Vagina (tissue), 2 donors: Measurements from ENCODE around the gene SULT4A1.

Experiments used
- POLR2A ChIP-seq, 2 donors: fragments of 450-650 bp; IDR thresholded peaks; one replicate each; pipeline ENCODE4 v1.6.1; 2017; ENCODE audit warnings: antibody characterized with exemption in 2 of 2, mild to moderate bottlenecking in 2 of 2, moderate library complexity in 2 of 2
- POLR2AphosphoS5 ChIP-seq, 2 donors: sonication (generic); formaldehyde crosslinking; IDR thresholded peaks; one replicate each; pipeline ENCODE4 v1.9.0; 2017; ENCODE audit warnings: antibody characterized with exemption in 2 of 2, mild to moderate bottlenecking in 2 of 2, low read depth in 1 of 2; ENCODE audit not compliant: insufficient read depth in 1 of 2
- TF ChIP-seq, protein P1 (sequence below), 3 experiments: fragments of 450-650 bp in 2 of 3; fragments of 200-600 bp in 1 of 3; sonication (generic) in 1 of 3; IDR thresholded peaks; one replicate each; pipeline ENCODE4 v1.5.1; 2017 to 2019; ENCODE audit warnings: antibody characterized with exemption in 3 of 3, mild to moderate bottlenecking in 2 of 3, moderate library complexity in 2 of 3

DNA sequence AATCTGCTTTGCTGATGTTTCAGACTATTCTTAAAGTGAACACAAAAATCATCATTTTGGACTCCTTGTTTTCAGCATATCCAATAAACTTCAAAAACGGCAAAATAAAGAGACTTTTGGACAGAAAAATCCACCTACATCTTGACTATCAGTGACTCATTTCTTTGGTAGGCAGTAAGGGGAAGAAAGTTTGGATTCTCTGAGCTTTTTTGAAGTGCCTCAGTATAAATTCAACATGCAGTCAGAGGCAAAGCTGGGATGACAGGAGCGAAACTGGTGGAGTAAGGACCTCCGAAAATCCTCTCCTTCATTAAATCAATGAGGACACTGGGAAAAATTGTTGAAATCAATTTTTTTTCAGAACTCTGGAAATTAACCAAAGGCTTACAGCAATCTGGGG lies 79.9 kb downstream of the SULT4A1 start:
- TF ChIP-seq, protein P1, sequence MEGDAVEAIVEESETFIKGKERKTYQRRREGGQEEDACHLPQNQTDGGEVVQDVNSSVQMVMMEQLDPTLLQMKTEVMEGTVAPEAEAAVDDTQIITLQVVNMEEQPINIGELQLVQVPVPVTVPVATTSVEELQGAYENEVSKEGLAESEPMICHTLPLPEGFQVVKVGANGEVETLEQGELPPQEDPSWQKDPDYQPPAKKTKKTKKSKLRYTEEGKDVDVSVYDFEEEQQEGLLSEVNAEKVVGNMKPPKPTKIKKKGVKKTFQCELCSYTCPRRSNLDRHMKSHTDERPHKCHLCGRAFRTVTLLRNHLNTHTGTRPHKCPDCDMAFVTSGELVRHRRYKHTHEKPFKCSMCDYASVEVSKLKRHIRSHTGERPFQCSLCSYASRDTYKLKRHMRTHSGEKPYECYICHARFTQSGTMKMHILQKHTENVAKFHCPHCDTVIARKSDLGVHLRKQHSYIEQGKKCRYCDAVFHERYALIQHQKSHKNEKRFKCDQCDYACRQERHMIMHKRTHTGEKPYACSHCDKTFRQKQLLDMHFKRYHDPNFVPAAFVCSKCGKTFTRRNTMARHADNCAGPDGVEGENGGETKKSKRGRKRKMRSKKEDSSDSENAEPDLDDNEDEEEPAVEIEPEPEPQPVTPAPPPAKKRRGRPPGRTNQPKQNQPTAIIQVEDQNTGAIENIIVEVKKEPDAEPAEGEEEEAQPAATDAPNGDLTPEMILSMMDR (IDR thresholded peaks at IDR 0.05) = no peak
- TF ChIP-seq POLR2A (IDR thresholded peaks at IDR 0.05) (no peak), POLR2AphosphoS5 (IDR thresholded peaks at IDR 0.05; ENCODE audit: insufficient read depth in 1 of 2, low read depth in 1 of 2) (no peak)
